ENCODE data around the gene LYZL4.

Gene LYZL4

GRCh38 chr3:42440924-42441323, 30.5 kb upstream of the LYZL4 start:
- TF ChIP-seq CTCF (IDR thresholded peaks at IDR 0.05; ENCODE audit: low read depth, low read length) = no peak
- no peak for DNase-seq (ENCODE audit: low read depth in 2 of 2)
- no peak overlapping the region for H3K4me3 ChIP-seq (replicated peaks in 1 of 2; ENCODE audit: low read depth in 2 of 2, low read length in 2 of 2)

GRCh38 chr3:42439261-42440115, 29.1 kb upstream of the LYZL4 start:
- no peak overlapping the region for H3K4me3 ChIP-seq (replicated peaks in 1 of 2; ENCODE audit: low read depth in 2 of 2, low read length in 2 of 2)
- TF ChIP-seq CTCF (IDR thresholded peaks at IDR 0.05; ENCODE audit: low read depth, low read length) = no peak
- DNase-seq (ENCODE audit: low read depth in 2 of 2) = no peak

GRCh38 chr3:42438758-42439157, 28.3 kb upstream of the LYZL4 start:
- no peak for TF ChIP-seq CTCF (IDR thresholded peaks at IDR 0.05; ENCODE audit: low read depth, low read length)
- DNase-seq (ENCODE audit: low read depth in 2 of 2) = no peak
- H3K4me3 ChIP-seq (replicated peaks in 1 of 2; ENCODE audit: low read depth in 2 of 2, low read length in 2 of 2) = no peak overlapping the region

GRCh38 chr3:42438193-42438592, 27.8 kb upstream of the LYZL4 start:
- TF ChIP-seq CTCF (IDR thresholded peaks at IDR 0.05; ENCODE audit: low read depth, low read length) = no peak
- no peak for DNase-seq (ENCODE audit: low read depth in 2 of 2)
- H3K4me3 ChIP-seq (replicated peaks in 1 of 2; ENCODE audit: low read depth in 2 of 2, low read length in 2 of 2) = no peak overlapping the region

GRCh38 chr3:42434777-42435380, 24.5 kb upstream of the LYZL4 start:
- DNase-seq (ENCODE audit: low read depth in 2 of 2) = no peak
- TF ChIP-seq CTCF (IDR thresholded peaks at IDR 0.05; ENCODE audit: low read depth, low read length) = no peak
- H3K4me3 ChIP-seq (replicated peaks in 1 of 2; ENCODE audit: low read depth in 2 of 2, low read length in 2 of 2) = no peak overlapping the region

GRCh38 chr3:42432485-42432884, 22.1 kb upstream of the LYZL4 start:
- H3K4me3 ChIP-seq (replicated peaks in 1 of 2; ENCODE audit: low read depth in 2 of 2, low read length in 2 of 2) = no peak overlapping the region
- DNase-seq (ENCODE audit: low read depth in 2 of 2) = no peak
- TF ChIP-seq CTCF (IDR thresholded peaks at IDR 0.05; ENCODE audit: low read depth, low read length) = no peak

Measured in cardiac fibroblast (primary cell).